H1 (cell line): ENCODE data around the gene PLAC1. TPM values are rescaled to one million over a fixed set of nuclear protein-coding genes. Genes with fewer than 3 reads are reported as not detected.

ENCODE experiments used
- CTCF ChIA-PET: fragments of 300-600 bp; sonication (Branson Sonifier 250); formaldehyde crosslinking; loops from one replicate; lab custom pipeline; 2021; ENCODE audit not compliant: partially characterized antibody; lab: Charles Lee
- POLR2A ChIA-PET: fragments of 300-600 bp; sonication (Branson Sonifier 250); formaldehyde crosslinking; loops from one replicate; lab custom pipeline; 2021; ENCODE audit warnings: inconsistent platforms; ENCODE audit not compliant: partially characterized antibody; lab: Charles Lee
- DNase-seq, 2 experiments: peaks; one replicate each; pipeline versions ENCODE4 v3.0.0 to v3.0.0-alpha.2; 2010 to 2022; ENCODE audit warnings: low spot score in 2 of 2, low read depth in 1 of 2, mixed read lengths in 1 of 2
- FAIRE-seq: peaks from 2 replicates; lab custom pipeline; 2011; peaks lifted over from hg19 to GRCh38; lab: Jason Lieb, UNC
- H2AFZ ChIP-seq: 2 replicates; pipeline ENCODE4 v1.8.1; 2012; ENCODE audit warnings: low read length, inconsistent platforms
- H2AK5ac ChIP-seq: 2 replicates; pipeline ENCODE4 v1.6.1; 2013; ENCODE audit warnings: low read depth, low read length
- H2BK120ac ChIP-seq: replicated peaks from 2 replicates; pipeline ENCODE3; 2013; ENCODE audit warnings: low read depth, low read length, inconsistent platforms
- H2BK12ac ChIP-seq: 2 replicates; pipeline ENCODE4 v1.6.1; 2013; ENCODE audit warnings: low read depth, low read length
- H2BK15ac ChIP-seq: 2 replicates; pipeline ENCODE4 v1.6.1; 2013; ENCODE audit warnings: low read length
- H2BK20ac ChIP-seq: 2 replicates; pipeline ENCODE4 v1.6.1; 2013; ENCODE audit warnings: low read length
- H2BK5ac ChIP-seq: 2 replicates; pipeline ENCODE4 v1.6.1; 2013; ENCODE audit warnings: low read depth, low read length
- H3K14ac ChIP-seq: 2 replicates; pipeline ENCODE4 v1.6.1; 2013; ENCODE audit warnings: inconsistent platforms; ENCODE audit not compliant: insufficient read length
- H3K18ac ChIP-seq: 2 replicates; pipeline ENCODE4 v1.6.1; 2013; ENCODE audit warnings: low read length; ENCODE audit errors: extremely low read depth
- H3K23ac ChIP-seq: 2 replicates; pipeline ENCODE4 v1.6.1; 2013; ENCODE audit warnings: inconsistent platforms; ENCODE audit not compliant: insufficient read length
- H3K23me2 ChIP-seq: 2 replicates; pipeline ENCODE4 v1.6.1; 2013; ENCODE audit warnings: low read depth, low read length
- H3K27ac ChIP-seq: 2 replicates; pipeline ENCODE4 v1.6.1; 2011; ENCODE audit warnings: low read depth, low read length, inconsistent platforms
- H3K27me3 ChIP-seq, 4 experiments: replicated peaks in 1 of 4; 1 replicate in 1 of 4; 2 replicates in 3 of 4; pipeline versions ENCODE4 v1.6.1 to v1.8.1; 2011 to 2013; ENCODE audit warnings: low read length in 3 of 4, mild to moderate bottlenecking in 3 of 4, inconsistent platforms in 2 of 4, mixed read lengths in 2 of 4, moderate library complexity in 1 of 4; ENCODE audit not compliant: control insufficient read depth in 3 of 4, insufficient read depth in 3 of 4; ENCODE audit errors: extremely low read depth in 1 of 4
- H3K36me3 ChIP-seq, 4 experiments: 2 replicates each; pipeline versions ENCODE4 v1.6.1 to v1.8.1; 2011 to 2013; ENCODE audit warnings: mild to moderate bottlenecking in 4 of 4, low read length in 3 of 4, moderate library complexity in 2 of 4, control low read depth in 1 of 4, inconsistent platforms in 1 of 4; ENCODE audit not compliant: insufficient read depth in 4 of 4, control insufficient read depth in 2 of 4
- H3K4ac ChIP-seq: replicated peaks from 2 replicates; pipeline ENCODE3; 2013; ENCODE audit warnings: low read length, low read depth, mixed read lengths, inconsistent platforms; ENCODE audit not compliant: insufficient read length
- H3K4me1 ChIP-seq, 4 experiments: replicated peaks in 1 of 4; 1 replicate in 1 of 4; 2 replicates in 3 of 4; pipeline versions ENCODE4 v1.6.1 to v1.8.1; 2011 to 2013; ENCODE audit warnings: low read length in 3 of 4, inconsistent platforms in 2 of 4, mixed read lengths in 1 of 4; ENCODE audit not compliant: insufficient read depth in 4 of 4, control insufficient read depth in 3 of 4
- H3K4me2 ChIP-seq, 2 experiments: 2 replicates each; pipeline versions ENCODE4 v1.6.1 to v1.8.1; 2011 to 2013; ENCODE audit warnings: low read depth in 2 of 2, low read length in 2 of 2, control low read depth in 1 of 2, inconsistent platforms in 1 of 2, mild to moderate bottlenecking in 1 of 2; ENCODE audit not compliant: insufficient read depth in 1 of 2
- H3K4me3 ChIP-seq, 4 experiments: fragments of 200-600, 300-600 bp in 1 of 4; sonication (generic), shearing (Covaris generic), sonication (Bioruptor Twin) in 1 of 4; 2 replicates each; pipeline versions ENCODE4 v1.5.1 to v1.8.1; 2011 to 2016; ENCODE audit warnings: low read length in 4 of 4, low read depth in 3 of 4, control low read depth in 2 of 4, inconsistent platforms in 2 of 4, mild to moderate bottlenecking in 2 of 4, mixed read lengths in 1 of 4, moderate library complexity in 1 of 4; ENCODE audit not compliant: insufficient read depth in 2 of 4; ENCODE audit errors: extremely low read depth in 1 of 4
- H3K56ac ChIP-seq: replicated peaks from 2 replicates; pipeline ENCODE3; 2013; ENCODE audit warnings: low read depth, mild to moderate bottlenecking, mixed read lengths, low read length, inconsistent platforms; ENCODE audit not compliant: insufficient read length
- H3K79me1 ChIP-seq: 2 replicates; pipeline ENCODE4 v1.6.1; 2013; ENCODE audit warnings: low read depth, low read length, control low read depth
- H3K79me2 ChIP-seq, 2 experiments: 2 replicates each; pipeline versions ENCODE4 v1.6.1 to v1.8.1; 2012 to 2013; ENCODE audit warnings: low read length in 2 of 2, mild to moderate bottlenecking in 2 of 2, inconsistent platforms in 1 of 2; ENCODE audit not compliant: insufficient read depth in 2 of 2, control insufficient read depth in 1 of 2
- H3K9ac ChIP-seq, 4 experiments: replicated peaks in 1 of 4; 1 replicate in 1 of 4; 2 replicates in 3 of 4; pipeline versions ENCODE4 v1.6.1 to v1.8.1; 2011 to 2013; ENCODE audit warnings: low read depth in 3 of 4, low read length in 3 of 4, control low read depth in 2 of 4, mild to moderate bottlenecking in 2 of 4, moderate library complexity in 2 of 4, inconsistent platforms in 1 of 4; ENCODE audit errors: extremely low read depth in 1 of 4
- H3K9me3 ChIP-seq, 2 experiments: 2 replicates each; pipeline versions ENCODE4 v1.6.1 to v1.8.1; 2012 to 2013; ENCODE audit warnings: mild to moderate bottlenecking in 2 of 2, moderate library complexity in 2 of 2, control low read depth in 1 of 2, inconsistent platforms in 1 of 2, low read depth in 1 of 2, low read length in 1 of 2, mixed read lengths in 1 of 2; ENCODE audit not compliant: insufficient read depth in 2 of 2
- H4K20me1 ChIP-seq, 2 experiments: replicated peaks in 1 of 2; 2 replicates each; pipeline versions ENCODE3 to v1.8.1; 2011 to 2013; ENCODE audit warnings: inconsistent platforms in 2 of 2, low read length in 2 of 2, mild to moderate bottlenecking in 1 of 2; ENCODE audit not compliant: insufficient read depth in 2 of 2, control insufficient read depth in 1 of 2
- H4K5ac ChIP-seq: 2 replicates; pipeline ENCODE4 v1.6.1; 2013; ENCODE audit warnings: low read length, low read depth, mixed read lengths, inconsistent platforms; ENCODE audit not compliant: insufficient read length
- H4K8ac ChIP-seq: 2 replicates; pipeline ENCODE4 v1.8.0; 2013; ENCODE audit warnings: mild to moderate bottlenecking, moderate library complexity, low read length, inconsistent platforms; ENCODE audit not compliant: insufficient read depth; ENCODE audit errors: extremely low read depth
- H4K91ac ChIP-seq: replicated peaks from 2 replicates; pipeline ENCODE3; 2013; ENCODE audit warnings: low read length, mixed read lengths, inconsistent platforms; ENCODE audit not compliant: insufficient read length
- CREB1 ChIP-seq: IDR thresholded peaks from 2 replicates; pipeline ENCODE4 v1.6.1; 2012; ENCODE audit warnings: inconsistent platforms
- RNF2 ChIP-seq: fragments of 200-900, 300-1000 bp; sonication (generic); IDR thresholded peaks from 2 replicates; pipeline ENCODE4 v1.7.1; 2016; ENCODE audit warnings: borderline replicate concordance, low read depth, mild to moderate bottlenecking, antibody characterized with exemption, low read length; ENCODE audit not compliant: poor library complexity, severe bottlenecking; ENCODE audit errors: missing control alignments
- WGBS, 2 experiments: shearing (Covaris generic) in 1 of 2; methylation state at CpG; one replicate each; pipeline versions ENCODE4 v1.1.6 to v1.1.7; 2013 to 2015; ENCODE audit warnings: low lambda C conversion rate in 2 of 2, mixed read lengths in 2 of 2, inconsistent platforms in 1 of 2, low coverage in 1 of 2, missing lambda C conversion rate in 1 of 2; ENCODE audit not compliant: insufficient replicate concordance in 2 of 2, insufficient coverage in 1 of 2, insufficient read length in 1 of 2; ENCODE audit errors: extremely low coverage in 1 of 2, missing lambda C conversion rate in 1 of 2; 5-methylcytosine and 5-hydroxymethylcytosine counted together
- polyA plus RNA-seq, 7 experiments: library from polyadenylated mRNA; depleted of rRNA in 3 of 7; stranded (reverse) in 5 of 7; unstranded in 2 of 7; fragments of >200 nt in 5 of 7; fragments of 200-250 nt in 2 of 7; gene quantifications; 1 replicate in 5 of 7; 2 replicates in 1 of 7; 4 replicates in 1 of 7; pipeline versions ENCODE4 v1.2.1 to v1.2.3, GENCODE V29; 2011 to 2013; ENCODE audit warnings: missing spikeins in 2 of 7, mixed read lengths in 2 of 7
- total RNA-seq: library from RNA; stranded (reverse); fragmentation: NEBNext Ultra II Directional; extraction: Animal tissue kit (Norgen Biotek cat#: 25700); gene quantifications from 2 replicates; pipeline ENCODE4 v1.2.1, GENCODE V29; 2021
- TF ChIP-seq, protein P1 (sequence below): IDR thresholded peaks from 2 replicates; pipeline ENCODE4 v1.6.1; 2011; ENCODE audit warnings: low read length, improper control_type of control experiment

PLAC1 gene
- total and polyA plus RNA-seq, 2 of the 8 experiments (the other 6 are each of a cell fraction or from before 2014, with no cell fraction given), result 1.8 TPM; not detected in 1

DNA sequence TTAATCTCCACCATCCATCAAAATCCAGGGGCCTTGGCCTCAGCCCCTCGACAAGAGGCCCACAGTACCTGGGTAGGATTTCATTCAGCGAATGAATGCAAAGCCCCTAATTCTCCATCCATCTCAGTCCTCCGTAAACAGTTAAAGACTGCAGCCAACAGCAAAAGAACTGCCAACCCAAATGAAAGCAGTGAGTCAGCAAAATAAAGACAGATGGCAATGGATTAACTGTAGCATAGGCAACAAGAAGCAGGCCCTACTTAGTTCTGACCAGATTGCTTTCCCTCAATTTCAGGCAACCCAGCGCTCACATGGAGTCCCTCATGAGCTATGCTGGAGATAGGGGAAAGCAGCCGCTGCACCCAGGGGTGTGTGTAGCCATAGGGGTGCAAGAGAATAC, 21.4 kb downstream of the PLAC1 start:
- Histone ChIP-seq H2BK20ac (no peak overlapping the region), H2BK5ac (no peak overlapping the region), H3K23ac (no peak overlapping the region), H3K4me3 (no peak overlapping the region), H2AK5ac (no peak overlapping the region), H3K18ac (no peak overlapping the region), H3K4me2 (no peak overlapping the region), H2BK120ac (no peak overlapping the region), H3K9ac (no peak overlapping the region), H4K20me1 (no peaks in the 10 kb centered on the region), H3K9me3 (no peaks in the 10 kb centered on the region), H2BK15ac (no peak overlapping the region), H4K5ac (no peak overlapping the region), H4K8ac (no peak overlapping the region), H3K36me3 (no peaks in the 10 kb centered on the region), H3K56ac (no peak overlapping the region), H3K23me2 (no peaks in the 10 kb centered on the region), H3K14ac (no peak overlapping the region), H3K79me2 (no peaks in the 10 kb centered on the region), H3K79me1 (no peaks in the 10 kb centered on the region), H2BK12ac (no peak overlapping the region), H4K91ac (no peak overlapping the region), H2AFZ (no peak overlapping the region), H3K27me3 (no peaks in the 10 kb centered on the region), H3K4me1 (no peaks in the 10 kb centered on the region), H3K4ac (no peak overlapping the region), H3K27ac (no peak overlapping the region)
- FAIRE-seq (no peak), DNase-seq (no peak)
- no peak for TF ChIP-seq RNF2
- TF ChIP-seq, protein P1, sequence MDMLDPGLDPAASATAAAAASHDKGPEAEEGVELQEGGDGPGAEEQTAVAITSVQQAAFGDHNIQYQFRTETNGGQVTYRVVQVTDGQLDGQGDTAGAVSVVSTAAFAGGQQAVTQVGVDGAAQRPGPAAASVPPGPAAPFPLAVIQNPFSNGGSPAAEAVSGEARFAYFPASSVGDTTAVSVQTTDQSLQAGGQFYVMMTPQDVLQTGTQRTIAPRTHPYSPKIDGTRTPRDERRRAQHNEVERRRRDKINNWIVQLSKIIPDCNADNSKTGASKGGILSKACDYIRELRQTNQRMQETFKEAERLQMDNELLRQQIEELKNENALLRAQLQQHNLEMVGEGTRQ, result no peak
- no peak for TF ChIP-seq CREB1
- CTCF ChIA-PET, result interaction anchor here (1.1 kb wide), 1 partner anchor 9 kb away, joined by 3 read pairs; no protein-coding TSS in a partner anchor
- POLR2A ChIA-PET, result no interaction called here
- 87% methylated on average over 4 of the region's 5 CpGs; no CpG with 5 or more reads in 1 of the 2 experiments for WGBS, 2 experiments
